Panc1 (cell line): Measurements from ENCODE around the gene PGGHG.
"Not testable (repeated sequence)": the region's sequence is repeated elsewhere in the genome, so short reads cannot be mapped to it uniquely, and the experiment has no call there.

Experiments used
- SIN3A ChIP-seq: IDR thresholded peaks from 2 replicates; pipeline ENCODE4 v1.6.1; 2012; ENCODE audit warnings: low read depth, mild to moderate bottlenecking, low read length, moderate library complexity, borderline replicate concordance; ENCODE audit not compliant: insufficient read depth
- TF ChIP-seq, protein P1 (sequence below), 2 experiments: IDR thresholded peaks; 2 replicates each; pipeline ENCODE4 v1.6.1; 2011 to 2012; ENCODE audit warnings: low read depth in 2 of 2, control low read depth in 1 of 2, low read length in 1 of 2, mild to moderate bottlenecking in 1 of 2, moderate library complexity in 1 of 2; ENCODE audit not compliant: insufficient read depth in 1 of 2
- TF ChIP-seq, protein P2 (sequence below): fragments of 450-650 bp; IDR thresholded peaks from 2 replicates; pipeline ENCODE4 v1.5.1; 2017; ENCODE audit warnings: mild to moderate bottlenecking

DNA sequence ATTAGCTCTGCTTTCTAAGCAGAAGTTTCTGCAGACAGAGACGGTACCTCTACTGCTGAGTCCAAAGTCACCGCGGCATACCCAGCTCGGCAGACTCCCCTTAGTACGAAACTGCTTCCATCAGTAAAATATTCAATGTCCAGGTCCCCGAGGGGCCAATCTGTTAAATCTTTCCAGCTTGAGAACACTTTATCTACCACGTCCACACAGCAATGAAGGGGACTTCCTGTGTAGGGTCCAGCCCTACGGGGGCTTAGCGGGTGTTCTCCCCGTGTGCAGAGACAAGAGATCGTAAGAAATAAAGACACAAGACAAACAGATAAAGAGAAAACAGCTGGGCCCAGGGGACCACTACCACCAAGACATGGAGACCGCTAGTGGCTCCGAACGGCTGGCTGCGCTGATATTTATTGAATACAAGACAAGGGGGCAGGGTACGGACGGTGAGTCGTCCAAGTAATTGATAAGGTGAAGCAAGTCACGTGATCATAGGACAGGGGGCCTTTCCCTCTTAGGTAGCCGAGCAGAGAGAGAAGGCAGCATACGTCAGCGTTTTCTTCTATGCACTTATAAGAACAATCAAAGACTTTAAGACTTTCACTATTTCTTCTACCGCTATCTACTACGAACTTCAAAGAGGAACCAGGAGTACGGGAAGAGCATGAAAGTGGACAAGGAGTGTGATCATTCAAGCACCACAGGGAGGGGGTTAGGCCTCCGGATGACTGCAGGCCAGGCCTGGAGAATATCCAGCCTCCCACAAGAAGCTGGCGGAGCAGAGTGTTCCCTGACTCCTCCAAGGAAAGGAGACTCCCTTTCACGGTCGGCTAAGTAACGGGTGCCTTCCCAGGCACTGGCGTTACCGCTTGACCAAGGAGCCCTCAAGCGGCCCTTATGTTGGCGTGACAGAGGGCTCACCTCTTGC lies 35.9 kb downstream of the PGGHG start:
- TF ChIP-seq, protein P1, sequence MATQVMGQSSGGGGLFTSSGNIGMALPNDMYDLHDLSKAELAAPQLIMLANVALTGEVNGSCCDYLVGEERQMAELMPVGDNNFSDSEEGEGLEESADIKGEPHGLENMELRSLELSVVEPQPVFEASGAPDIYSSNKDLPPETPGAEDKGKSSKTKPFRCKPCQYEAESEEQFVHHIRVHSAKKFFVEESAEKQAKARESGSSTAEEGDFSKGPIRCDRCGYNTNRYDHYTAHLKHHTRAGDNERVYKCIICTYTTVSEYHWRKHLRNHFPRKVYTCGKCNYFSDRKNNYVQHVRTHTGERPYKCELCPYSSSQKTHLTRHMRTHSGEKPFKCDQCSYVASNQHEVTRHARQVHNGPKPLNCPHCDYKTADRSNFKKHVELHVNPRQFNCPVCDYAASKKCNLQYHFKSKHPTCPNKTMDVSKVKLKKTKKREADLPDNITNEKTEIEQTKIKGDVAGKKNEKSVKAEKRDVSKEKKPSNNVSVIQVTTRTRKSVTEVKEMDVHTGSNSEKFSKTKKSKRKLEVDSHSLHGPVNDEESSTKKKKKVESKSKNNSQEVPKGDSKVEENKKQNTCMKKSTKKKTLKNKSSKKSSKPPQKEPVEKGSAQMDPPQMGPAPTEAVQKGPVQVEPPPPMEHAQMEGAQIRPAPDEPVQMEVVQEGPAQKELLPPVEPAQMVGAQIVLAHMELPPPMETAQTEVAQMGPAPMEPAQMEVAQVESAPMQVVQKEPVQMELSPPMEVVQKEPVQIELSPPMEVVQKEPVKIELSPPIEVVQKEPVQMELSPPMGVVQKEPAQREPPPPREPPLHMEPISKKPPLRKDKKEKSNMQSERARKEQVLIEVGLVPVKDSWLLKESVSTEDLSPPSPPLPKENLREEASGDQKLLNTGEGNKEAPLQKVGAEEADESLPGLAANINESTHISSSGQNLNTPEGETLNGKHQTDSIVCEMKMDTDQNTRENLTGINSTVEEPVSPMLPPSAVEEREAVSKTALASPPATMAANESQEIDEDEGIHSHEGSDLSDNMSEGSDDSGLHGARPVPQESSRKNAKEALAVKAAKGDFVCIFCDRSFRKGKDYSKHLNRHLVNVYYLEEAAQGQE (IDR thresholded peaks at IDR 0.05; ENCODE audit: insufficient read depth in 1 of 2, low read depth in 2 of 2, low read length in 1 of 2) = not testable (repeated sequence)
- TF ChIP-seq, protein P2, sequence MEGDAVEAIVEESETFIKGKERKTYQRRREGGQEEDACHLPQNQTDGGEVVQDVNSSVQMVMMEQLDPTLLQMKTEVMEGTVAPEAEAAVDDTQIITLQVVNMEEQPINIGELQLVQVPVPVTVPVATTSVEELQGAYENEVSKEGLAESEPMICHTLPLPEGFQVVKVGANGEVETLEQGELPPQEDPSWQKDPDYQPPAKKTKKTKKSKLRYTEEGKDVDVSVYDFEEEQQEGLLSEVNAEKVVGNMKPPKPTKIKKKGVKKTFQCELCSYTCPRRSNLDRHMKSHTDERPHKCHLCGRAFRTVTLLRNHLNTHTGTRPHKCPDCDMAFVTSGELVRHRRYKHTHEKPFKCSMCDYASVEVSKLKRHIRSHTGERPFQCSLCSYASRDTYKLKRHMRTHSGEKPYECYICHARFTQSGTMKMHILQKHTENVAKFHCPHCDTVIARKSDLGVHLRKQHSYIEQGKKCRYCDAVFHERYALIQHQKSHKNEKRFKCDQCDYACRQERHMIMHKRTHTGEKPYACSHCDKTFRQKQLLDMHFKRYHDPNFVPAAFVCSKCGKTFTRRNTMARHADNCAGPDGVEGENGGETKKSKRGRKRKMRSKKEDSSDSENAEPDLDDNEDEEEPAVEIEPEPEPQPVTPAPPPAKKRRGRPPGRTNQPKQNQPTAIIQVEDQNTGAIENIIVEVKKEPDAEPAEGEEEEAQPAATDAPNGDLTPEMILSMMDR = not testable (repeated sequence)
- TF ChIP-seq SIN3A = not testable (repeated sequence)
